GM18526 (cell line): Measurements from ENCODE around the gene CCDC158.

Source experiments
- POLR2A ChIP-seq: IDR thresholded peaks from 3 replicates; pipeline ENCODE4 v1.6.1; 2011; ENCODE audit not compliant: insufficient read length; ENCODE audit errors: extremely low read depth

Gene CCDC158

GRCh38 chr4:76420762-76421581 is at the start of gene CCDC158:
Gene CCDC158 (minus strand): TSS chr4:76421141. CDS start chr4:76403207, 17,934 bp downstream.
- TF ChIP-seq POLR2A: no peak

GRCh38 chr4:76470532-76470931 is 49.6 kb upstream of the CCDC158 start:
- no peak for TF ChIP-seq POLR2A

- TF ChIP-seq POLR2A: no peak
These were observed 49.1 kb upstream of the CCDC158 start for GRCh38 chr4:76470064-76470463.

- no peak for TF ChIP-seq POLR2A
These were observed 42.6 kb upstream of the CCDC158 start for GRCh38 chr4:76463568-76463967.

GRCh38 chr4:76459291-76459723 is 38.4 kb upstream of the CCDC158 start:
- no peak for TF ChIP-seq POLR2A

- TF ChIP-seq POLR2A: no peak
These were observed 37.9 kb upstream of the CCDC158 start for GRCh38 chr4:76458825-76459224.

- no peak for TF ChIP-seq POLR2A
These were observed 37.4 kb upstream of the CCDC158 start for GRCh38 chr4:76458297-76458696.

GRCh38 chr4:76457885-76458284 is 36.9 kb upstream of the CCDC158 start:
- TF ChIP-seq POLR2A: no peak

GRCh38 chr4:76453232-76453631 is 32.3 kb upstream of the CCDC158 start:
- TF ChIP-seq POLR2A: no peak

- no peak for TF ChIP-seq POLR2A
These were observed 28.9 kb upstream of the CCDC158 start for GRCh38 chr4:76449833-76450232.

- TF ChIP-seq POLR2A: no peak
These were observed 28.4 kb upstream of the CCDC158 start for GRCh38 chr4:76449362-76449767.

- no peak for TF ChIP-seq POLR2A
These were observed 27.3 kb upstream of the CCDC158 start for GRCh38 chr4:76448211-76448610.

GRCh38 chr4:76447393-76447851 is 26.5 kb upstream of the CCDC158 start:
- no peak for TF ChIP-seq POLR2A

GRCh38 chr4:76445911-76446310 is 25.0 kb upstream of the CCDC158 start:
- no peak for TF ChIP-seq POLR2A

GRCh38 chr4:76443376-76443775 is 22.4 kb upstream of the CCDC158 start:
- no peak for TF ChIP-seq POLR2A

GRCh38 chr4:76442807-76443206 is 21.9 kb upstream of the CCDC158 start:
- TF ChIP-seq POLR2A: no peak

- TF ChIP-seq POLR2A: no peak
These were observed 20.9 kb upstream of the CCDC158 start for GRCh38 chr4:76441881-76442280.
